Measurements from ENCODE around the gene IFI44L. TPM values are rescaled to one million over a fixed set of nuclear protein-coding genes. Genes with fewer than 3 reads are reported as not detected.

Gene IFI44L
- total and polyA plus RNA-seq, 4 donors = 2.1 to 6.5 (median 2.9) TPM

- TF ChIP-seq CTCF (IDR thresholded peaks at IDR 0.05; ENCODE audit: low read depth, low read length, missing input control) = no peak
- TF ChIP-seq FOXA2 (IDR thresholded peaks at IDR 0.05) = no peak
- no peak for TF ChIP-seq REST (IDR thresholded peaks at IDR 0.05)
- TF ChIP-seq MAX (IDR thresholded peaks at IDR 0.05) = no peak
- no peak for TF ChIP-seq RXRA (IDR thresholded peaks at IDR 0.05)
- TF ChIP-seq RAD21 (IDR thresholded peaks at IDR 0.05) = no peak
These were observed 70.3 kb downstream of the IFI44L start (continued) for GRCh38 chr1:78690516-78690915.

- no peaks in the 10 kb centered on the region for H3K9me3 ChIP-seq (ENCODE audit: control insufficient read depth in 4 of 4, low read length in 3 of 4)
- H3K9ac ChIP-seq (ENCODE audit: low read depth in 1 of 2, low read length in 2 of 2) = no peak overlapping the region
- H3K4me3 ChIP-seq (ENCODE audit: low read depth in 1 of 3, low read length in 3 of 3) = no peak overlapping the region
- no peaks in the 10 kb centered on the region for H3K27me3 ChIP-seq (ENCODE audit: control insufficient read depth in 4 of 4, insufficient read depth in 4 of 4, low read length in 3 of 4)
- H3K4me1 ChIP-seq (ENCODE audit: control insufficient read depth in 4 of 4, insufficient read depth in 4 of 4, low read length in 3 of 4) = peaks cover 2 to 10% (median 8%) of the 10 kb centered on the region in 4 donors
- 48% methylated on average over 4 of the region's 4 CpGs for WGBS
- no peaks in the 10 kb centered on the region for H3K36me3 ChIP-seq (ENCODE audit: control insufficient read depth in 4 of 4, insufficient read depth in 3 of 4, low read depth in 1 of 4, low read length in 3 of 4)
- TF ChIP-seq GABPA (IDR thresholded peaks at IDR 0.05 in 1 of 2, conservative IDR thresholded peaks at IDR 0.05 in 1 of 2) (no peak), RXRA (IDR thresholded peaks at IDR 0.05) (no peak), HNF4G (IDR thresholded peaks at IDR 0.05) (no peak), YY1 (IDR thresholded peaks at IDR 0.05) (no peak), EGR1 (IDR thresholded peaks at IDR 0.05; ENCODE audit: low read depth in 2 of 2) (no peak), FOXA2 (IDR thresholded peaks at IDR 0.05) (no peak), ZBTB33 (IDR thresholded peaks at IDR 0.05) (no peak), REST (IDR thresholded peaks at IDR 0.05) (no peak), HNF4A (conservative IDR thresholded peaks at IDR 0.05) (no peak), NR2F2 (IDR thresholded peaks at IDR 0.05) (no peak), MAX (IDR thresholded peaks at IDR 0.05) (no peak), CTCF (IDR thresholded peaks at IDR 0.05; ENCODE audit: low read depth, low read length, missing input control) (no peak), JUND (IDR thresholded peaks at IDR 0.05) (no peak), TAF1 (conservative IDR thresholded peaks at IDR 0.05) (no peak), ATF3 (IDR thresholded peaks at IDR 0.05) (no peak), RAD21 (IDR thresholded peaks at IDR 0.05) (no peak), FOXA1 (IDR thresholded peaks at IDR 0.05) (no peak), SP1 (IDR thresholded peaks at IDR 0.05) (no peak)
- no peak for DNase-seq (ENCODE audit: low spot score)
- H3K27ac ChIP-seq (ENCODE audit: low read depth in 1 of 2, low read length in 2 of 2) = no peak overlapping the region
These were observed 71.9 kb downstream of the IFI44L start for GRCh38 chr1:78691995-78692747.
